WI38 (cell line): ENCODE measurements around the gene THSD4.

Experiments used
- H3K4me3 ChIP-seq: 2 replicates; pipeline ENCODE4 v1.5.1; 2011; ENCODE audit warnings: low read depth, mild to moderate bottlenecking, control low read depth, low read length
- CTCF ChIP-seq: IDR thresholded peaks from 2 replicates; pipeline ENCODE4 v1.5.1; 2012; ENCODE audit warnings: low read depth, mild to moderate bottlenecking, control low read depth, low read length

The THSD4 gene

GRCh38 chr15:71385457-71385856 is 270.2 kb downstream of the THSD4 start:
- no peak overlapping the region for H3K4me3 ChIP-seq
- no peak for TF ChIP-seq CTCF

- no peak overlapping the region for H3K4me3 ChIP-seq
- no peak for TF ChIP-seq CTCF
Measured at GRCh38 chr15:71386005-71386404, 270.7 kb downstream of the THSD4 start.

- no peak overlapping the region for H3K4me3 ChIP-seq
- TF ChIP-seq CTCF: no peak
Measured at GRCh38 chr15:71386448-71387236, 271.4 kb downstream of the THSD4 start.

- no peak overlapping the region for H3K4me3 ChIP-seq
Measured at GRCh38 chr15:71387810-71388209, 272.5 kb downstream of the THSD4 start.

GRCh38 chr15:71390096-71390495 is 274.8 kb downstream of the THSD4 start:
- no peak overlapping the region for H3K4me3 ChIP-seq
- no peak for TF ChIP-seq CTCF

More at GRCh38 chr15:71387810-71388209, 272.5 kb downstream of the THSD4 start:
- TF ChIP-seq CTCF: no peak

- TF ChIP-seq CTCF: no peak
- H3K4me3 ChIP-seq: no peak overlapping the region
Measured at GRCh38 chr15:71391421-71392088, 276.3 kb downstream of the THSD4 start.

- no peak overlapping the region for H3K4me3 ChIP-seq
- TF ChIP-seq CTCF: no peak
Measured at GRCh38 chr15:71392861-71393283, 277.6 kb downstream of the THSD4 start.
